GM19467 (cell line): ENCODE results near the gene LAMB1.
"Not testable (repeated sequence)": the region's sequence is repeated elsewhere in the genome, so short reads cannot be mapped to it uniquely, and the experiment has no call there.

Source experiments
- ATAC-seq: cut with Tn5 transposase; IDR thresholded peaks from one replicate; pipeline ENCODE4 v1.9.1; 2021; ENCODE audit warnings: mild to moderate bottlenecking, moderate library complexity; ENCODE audit not compliant: unreplicated experiment

Gene LAMB1

GRCh38 chr7:108002726-108003598, at the start of gene LAMB1:
Gene LAMB1, minus strand, starts transcription at chr7:108003161. Its CDS starts 276 bp downstream, at chr7:108002885.
- ATAC-seq, result no peak

GRCh38 chr7:108051454-108051853, 48.5 kb upstream of the LAMB1 start:
- ATAC-seq, result no peak

GRCh38 chr7:108049962-108050361, 47.0 kb upstream of the LAMB1 start:
- ATAC-seq, result peak; percentile 74

DNA sequence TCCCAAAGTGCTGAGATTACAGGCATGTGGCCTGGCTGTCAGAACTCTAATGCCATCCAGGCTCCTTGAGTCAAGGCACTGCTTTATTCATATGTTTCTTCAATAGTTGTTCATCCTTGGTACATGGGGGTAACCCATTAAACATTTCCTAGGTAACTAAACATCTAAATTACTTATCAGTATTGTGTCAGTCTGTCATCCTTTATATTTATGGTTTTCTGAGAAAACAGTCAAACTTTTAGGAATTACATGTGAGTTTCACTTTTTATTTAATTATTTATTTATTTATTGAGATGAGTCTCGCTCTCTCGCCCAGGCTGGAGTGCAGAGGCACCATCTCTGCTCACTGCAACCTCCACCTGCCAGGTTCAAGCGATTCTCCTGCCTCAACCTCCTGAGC, 45.5 kb upstream of the LAMB1 start:
- ATAC-seq, result no peak

GRCh38 chr7:108046952-108047506, 44.1 kb upstream of the LAMB1 start:
- ATAC-seq, result no peak

DNA sequence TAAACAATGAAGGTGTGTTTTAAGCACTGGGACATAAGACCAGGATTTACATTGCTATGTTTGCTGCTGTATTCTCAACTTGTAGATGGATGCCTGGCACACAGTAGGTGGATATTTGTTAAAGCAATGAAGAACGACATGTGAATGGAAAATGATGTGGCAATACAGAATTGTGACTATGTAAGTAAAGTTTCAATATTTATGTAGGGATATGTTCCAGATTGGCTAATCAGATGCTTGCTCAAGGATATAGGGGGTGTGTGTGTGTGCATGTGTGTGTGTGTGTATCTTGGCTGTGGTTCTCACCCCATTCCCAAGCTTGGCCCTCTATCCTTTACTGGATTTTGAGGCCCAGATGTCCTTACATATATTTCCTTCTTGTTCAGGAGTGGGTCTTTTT, 42.7 kb upstream of the LAMB1 start:
- no peak for ATAC-seq

DNA sequence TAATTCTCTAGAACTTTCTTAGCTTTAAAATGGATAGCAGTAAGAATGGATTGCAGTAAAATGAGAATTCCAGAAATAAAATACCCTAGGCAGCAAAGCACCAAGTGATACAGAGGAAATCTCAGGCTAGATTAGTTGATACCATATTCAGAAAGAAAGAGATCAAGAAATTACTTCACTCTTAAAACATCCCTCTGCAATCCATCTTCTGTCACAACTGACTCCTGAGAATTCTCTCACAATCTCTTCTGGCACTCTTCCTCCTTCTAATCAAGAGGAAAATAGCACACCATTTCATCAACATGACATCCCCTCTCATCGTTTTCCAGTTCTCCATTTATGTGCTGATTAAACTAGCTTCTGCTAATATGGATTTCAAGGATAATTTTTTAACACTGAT, 42.2 kb upstream of the LAMB1 start:
- no peak for ATAC-seq

GRCh38 chr7:108044345-108044744, 41.4 kb upstream of the LAMB1 start:
- no peak for ATAC-seq

GRCh38 chr7:108038986-108039385, 36.0 kb upstream of the LAMB1 start:
- no peak for ATAC-seq

- ATAC-seq, result no peak
Measured at GRCh38 chr7:108037741-108038140, 34.8 kb upstream of the LAMB1 start.

DNA sequence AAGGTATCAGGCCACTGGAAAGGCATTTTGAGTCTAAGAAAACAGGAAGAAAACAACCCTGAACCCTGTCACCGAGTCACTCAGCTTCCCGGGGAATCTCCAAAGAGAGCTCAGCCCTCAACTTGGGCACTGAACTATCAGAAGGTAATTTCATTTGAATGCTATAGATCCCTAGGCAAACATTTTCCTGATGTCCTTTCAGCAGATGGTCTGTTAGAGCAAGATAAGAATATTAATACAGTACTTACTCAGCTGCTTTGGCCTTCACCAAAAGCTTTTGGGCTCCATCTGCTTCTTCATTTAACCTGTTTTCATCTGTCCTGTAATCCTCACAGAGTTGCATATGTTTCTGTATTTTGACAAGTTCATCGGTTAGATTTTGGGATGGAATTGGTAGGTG, 34.2 kb upstream of the LAMB1 start:
- ATAC-seq, result no peak

DNA sequence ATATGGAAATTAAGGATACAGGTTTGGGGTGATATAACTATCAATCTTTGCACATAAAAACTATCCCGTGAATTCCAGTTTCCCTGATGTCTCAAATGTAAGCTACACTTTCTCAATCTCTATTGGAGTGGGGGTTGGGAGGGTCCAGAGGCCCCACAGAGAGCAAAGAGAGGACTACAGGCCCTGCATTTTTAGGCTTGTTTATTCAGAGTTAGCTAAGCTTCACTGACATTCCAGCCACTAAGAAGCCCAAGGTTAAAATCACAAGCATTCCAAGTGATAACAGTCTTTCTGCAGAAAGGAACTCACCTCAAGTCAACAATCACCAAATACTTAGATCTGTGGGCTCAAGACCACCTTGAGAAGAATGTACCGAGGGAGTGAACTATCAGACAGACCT, 31.6 kb upstream of the LAMB1 start:
- ATAC-seq, result no peak

DNA sequence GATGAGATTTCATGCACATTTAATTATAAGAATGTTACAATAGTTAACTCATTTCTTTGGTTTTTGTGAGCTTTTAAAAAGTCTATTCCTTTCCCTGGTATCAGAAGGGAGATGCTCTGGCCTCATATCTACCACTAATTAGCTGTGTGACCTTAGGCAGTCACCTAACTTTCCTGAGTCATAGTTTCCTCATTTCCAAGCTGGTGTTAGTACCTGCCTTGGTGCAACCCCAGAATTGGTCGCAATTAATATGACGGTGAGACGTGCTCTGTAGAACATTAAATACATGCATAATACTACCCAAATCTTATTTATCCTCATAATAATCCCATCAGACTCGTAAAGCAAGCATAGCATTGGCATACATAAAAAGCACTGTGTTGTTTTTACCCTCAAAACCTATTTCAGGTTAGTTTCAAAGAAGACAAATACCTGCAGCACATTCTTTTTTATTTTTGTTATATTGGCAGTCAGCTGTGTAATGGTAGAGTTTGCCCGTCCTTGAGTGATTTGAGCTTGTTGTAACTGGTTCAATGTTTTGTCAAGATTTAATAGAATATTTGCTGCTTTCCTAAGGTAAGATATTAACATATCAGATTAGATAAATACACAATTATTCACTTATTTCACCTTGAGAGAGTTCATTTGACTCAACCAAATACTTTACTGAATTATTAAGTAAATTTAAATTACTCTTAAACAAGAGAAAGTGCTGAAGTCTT, 31.0 kb upstream of the LAMB1 start:
- ATAC-seq, result no peak

GRCh38 chr7:108033309-108033708, 30.3 kb upstream of the LAMB1 start:
- ATAC-seq, result not testable (repeated sequence)

GRCh38 chr7:108030516-108030915, 27.6 kb upstream of the LAMB1 start:
- ATAC-seq, result no peak

DNA sequence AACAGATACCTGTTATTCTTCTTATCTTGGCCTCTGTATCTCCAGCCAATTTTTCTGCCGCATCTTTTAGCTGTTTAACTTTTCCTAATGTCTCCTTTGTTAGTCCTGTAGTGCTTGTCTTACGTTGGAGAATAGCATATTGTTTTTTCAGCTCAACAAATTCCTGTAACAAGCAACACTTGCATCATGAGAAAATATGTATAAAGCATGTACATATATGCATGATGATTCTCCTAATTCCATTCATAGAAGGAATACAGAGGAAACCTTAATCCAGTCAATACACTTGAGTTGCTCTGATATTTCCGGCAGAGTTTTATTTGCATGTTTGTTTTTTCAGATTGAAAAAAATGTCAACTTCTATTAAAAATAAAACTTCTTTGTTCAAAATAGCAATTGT, 26.1 kb upstream of the LAMB1 start:
- ATAC-seq, result no peak

- no peak for ATAC-seq
Measured at GRCh38 chr7:108028111-108028510, 25.1 kb upstream of the LAMB1 start.

GRCh38 chr7:108027239-108027638, 24.3 kb upstream of the LAMB1 start:
- no peak for ATAC-seq

GRCh38 chr7:108026647-108027046, 23.7 kb upstream of the LAMB1 start:
- no peak for ATAC-seq

DNA sequence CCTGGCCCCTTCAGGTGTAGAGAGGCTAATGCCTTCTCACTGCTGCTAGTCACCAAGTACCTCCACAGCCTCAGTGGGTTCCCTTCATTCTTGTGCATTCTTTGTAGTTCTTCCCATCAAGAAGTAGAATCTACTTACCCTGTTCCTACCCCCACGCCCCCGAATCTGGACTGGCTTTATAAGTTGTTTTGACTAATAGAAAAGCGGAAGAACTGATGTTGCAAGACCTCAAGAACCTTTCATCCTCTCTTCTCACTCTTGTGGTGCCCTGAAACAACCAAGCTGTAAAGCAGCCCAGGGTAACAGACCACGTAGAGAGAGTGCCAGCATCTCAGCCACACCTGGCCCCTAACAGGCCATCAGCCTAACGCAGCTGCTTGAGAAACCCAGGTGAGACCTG, 23.2 kb upstream of the LAMB1 start:
- ATAC-seq, result no peak

DNA sequence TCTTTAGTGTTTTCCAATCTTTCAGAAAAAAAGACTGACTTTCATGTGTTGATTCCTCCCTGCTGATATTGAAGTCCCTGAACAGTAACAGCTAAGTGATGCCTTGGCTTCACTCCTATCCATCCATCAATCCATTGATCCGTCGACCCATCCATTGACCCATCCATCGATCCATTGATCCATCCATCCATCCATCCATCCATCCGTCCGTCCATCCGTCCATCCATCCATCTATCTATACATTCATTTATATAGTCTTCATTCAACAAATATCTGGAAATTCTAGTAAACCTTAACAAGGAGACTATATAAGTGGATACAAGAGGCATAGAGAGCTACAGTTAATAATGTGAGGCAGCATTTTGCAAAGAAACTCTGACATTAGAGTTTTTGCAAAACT, 21.6 kb upstream of the LAMB1 start:
- ATAC-seq, result no peak

DNA sequence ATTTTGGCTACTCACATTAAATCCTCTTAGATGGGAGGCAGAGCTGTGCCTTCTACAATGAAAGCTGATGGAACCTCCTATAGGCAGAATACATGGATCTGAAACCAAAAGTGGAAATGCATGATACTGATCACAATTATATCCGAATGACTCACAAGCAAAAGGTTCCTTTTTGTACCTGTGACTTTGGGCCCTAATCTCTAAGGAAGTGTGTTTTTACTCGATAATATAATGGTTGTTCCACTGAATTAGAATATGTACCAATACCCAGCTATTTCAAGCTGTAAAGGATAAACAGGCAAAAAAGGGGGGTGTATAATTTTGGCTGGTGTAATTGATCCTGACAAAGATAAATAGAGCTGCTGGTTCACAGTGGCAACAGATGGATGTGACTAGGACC, 17.6 kb upstream of the LAMB1 start:
- no peak for ATAC-seq
